HPDE6-E6E7 (cell line): Measurements from ENCODE around the gene OR10T2.
"Not testable (repeated sequence)": the region's sequence is repeated elsewhere in the genome, so short reads cannot be mapped to it uniquely, and the experiment has no call there.

Experiments
- DNase-seq: peaks from one replicate; pipeline ENCODE4 v3.0.0; 2011; ENCODE audit warnings: missing footprints; ENCODE audit errors: extremely low spot score

Gene OR10T2

DNA sequence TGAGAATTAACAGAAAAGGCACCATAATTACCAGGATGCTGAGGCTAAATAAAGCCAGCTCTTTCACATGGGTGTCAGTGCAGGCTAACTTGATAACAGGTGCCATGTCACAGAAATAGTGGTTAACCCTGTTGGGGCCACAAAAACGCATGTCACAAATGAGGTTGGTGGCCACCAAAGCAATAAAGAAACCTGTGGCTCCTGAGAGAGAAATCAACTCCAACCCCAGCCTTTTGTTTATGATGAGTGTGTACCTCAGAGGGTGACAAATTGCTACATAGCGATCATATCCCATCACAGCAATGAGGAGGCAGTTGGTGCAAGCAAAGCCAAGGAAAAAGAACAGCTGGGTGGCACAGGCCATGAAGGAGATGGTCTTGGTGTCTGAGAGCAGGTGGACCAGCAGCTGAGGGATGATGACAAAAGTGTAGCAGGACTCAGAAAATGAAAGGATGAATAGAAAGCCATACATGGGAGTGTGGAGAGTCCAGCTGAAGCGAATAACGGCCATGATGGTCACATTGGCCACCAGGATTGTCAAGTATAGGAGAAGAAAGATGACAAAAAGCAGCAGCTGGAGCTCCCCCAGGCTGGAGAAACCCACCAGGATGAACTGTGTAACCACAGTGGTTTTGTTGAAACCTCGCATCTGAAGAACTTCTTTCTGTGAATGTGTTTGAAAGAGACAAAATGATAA lies at the start of gene OR10T2:
Gene OR10T2, minus strand, starts transcription at position 649 of the 697 bp plus-strand sequence. Its CDS starts 0 bp downstream, at position 649.
- DNase-seq, result no peak

DNA sequence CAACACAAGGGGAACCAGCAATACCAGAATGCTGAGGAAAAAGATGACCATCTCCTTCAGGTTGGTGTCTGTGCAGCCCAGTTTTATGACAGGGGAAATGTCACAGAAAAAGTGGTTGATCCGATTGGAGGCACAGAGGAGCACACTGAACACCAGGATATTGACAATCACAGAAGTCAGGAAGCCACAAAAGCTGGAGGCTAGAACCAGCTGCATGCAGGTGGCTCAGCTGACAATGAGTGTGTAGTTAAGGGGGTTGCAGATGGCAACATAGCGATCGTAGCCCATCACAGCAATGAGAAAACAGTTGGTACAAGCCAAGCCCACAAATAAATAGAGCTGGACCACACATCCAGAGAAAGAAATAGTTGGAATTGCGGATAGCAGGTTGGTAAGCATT lies 46.1 kb upstream of the OR10T2 start:
- DNase-seq, result no peak

- DNase-seq, result no peak
Measured at GRCh38 chr1:158434741-158435140, 35.5 kb upstream of the OR10T2 start.

- not testable (repeated sequence) for DNase-seq
Measured at GRCh38 chr1:158430163-158430562, 30.9 kb upstream of the OR10T2 start.

GRCh38 chr1:158426137-158426536 lies 26.9 kb upstream of the OR10T2 start, which contains the start of gene OR10K2:
Gene OR10K2, minus strand, starts transcription at chr1:158426237. Its CDS starts 5,371 bp downstream, at chr1:158420866.
- DNase-seq, result no peak

DNA sequence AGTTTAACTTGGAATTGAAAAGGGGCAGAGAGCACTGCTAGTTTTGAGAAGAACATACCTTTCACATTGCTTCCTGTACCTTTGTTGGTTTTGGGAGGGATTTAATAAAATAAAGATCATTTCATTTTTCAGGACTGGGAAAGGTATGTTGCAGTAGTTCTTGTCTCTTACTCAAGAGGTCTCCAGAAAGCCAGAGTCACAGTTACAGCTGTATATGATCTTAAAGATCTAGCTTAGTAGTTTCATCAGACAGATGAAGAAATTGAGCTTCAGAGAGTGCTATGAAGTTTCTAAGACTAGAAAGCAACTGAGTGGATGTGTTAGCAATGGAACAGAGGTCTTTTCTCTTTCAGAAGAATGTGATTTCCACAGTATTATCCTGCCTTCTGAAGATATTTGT lies 25.8 kb upstream of the OR10T2 start:
- no peak for DNase-seq

- no peak for DNase-seq
Measured at GRCh38 chr1:158422212-158422611, 22.9 kb upstream of the OR10T2 start.

DNA sequence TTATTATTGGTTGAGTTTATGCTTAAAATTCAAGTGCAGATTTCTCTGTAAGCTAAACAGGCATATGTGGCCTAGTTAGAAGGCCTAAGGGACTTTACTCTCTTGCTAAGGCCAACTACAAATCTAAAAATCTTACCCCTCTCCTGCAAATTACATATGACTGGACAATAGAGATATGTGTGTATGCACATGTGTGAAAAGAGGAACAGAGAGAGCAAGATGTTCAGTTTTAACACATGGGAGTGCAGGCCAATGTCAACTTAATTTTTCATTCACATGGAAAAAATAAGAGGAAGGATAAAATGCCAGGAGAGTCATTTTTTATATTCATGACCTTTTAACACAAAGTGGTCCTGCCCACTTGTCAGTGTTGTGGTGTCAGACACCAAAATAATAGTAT lies 18.3 kb upstream of the OR10T2 start:
- no peak for DNase-seq

DNA sequence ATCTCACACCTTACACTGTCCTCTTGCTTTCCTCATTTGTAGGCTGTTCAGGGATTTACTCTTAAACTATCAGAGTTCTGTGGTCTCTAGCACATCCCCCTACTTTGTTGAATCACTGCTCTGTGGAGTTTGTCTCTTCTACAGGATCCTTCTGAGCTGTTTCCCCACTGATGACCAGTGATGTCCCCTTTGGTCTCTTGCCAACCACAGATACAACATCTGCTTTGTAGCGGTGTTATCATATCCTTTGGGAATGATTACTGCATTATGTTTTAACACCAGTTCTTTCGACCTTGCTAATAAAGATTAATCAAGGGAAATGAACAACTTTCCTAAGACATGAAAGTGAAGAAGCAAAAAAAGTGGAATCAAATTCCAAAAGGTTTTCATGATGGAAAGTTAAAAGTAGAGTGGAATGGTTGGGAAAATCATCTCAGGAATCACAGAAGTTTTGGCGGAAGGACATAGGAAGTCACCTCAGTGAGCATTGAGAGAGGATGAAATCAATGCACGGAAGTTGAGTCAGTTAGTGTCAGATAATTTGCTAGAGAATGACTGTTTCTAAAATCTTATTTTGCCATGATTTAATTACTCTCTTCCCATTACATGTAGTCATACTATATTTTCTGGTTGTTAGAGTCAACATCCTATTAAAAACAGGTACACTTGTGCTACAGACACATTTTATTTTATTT lies 15.5 kb upstream of the OR10T2 start:
- DNase-seq, result no peak

GRCh38 chr1:158407092-158407491 lies 7.8 kb upstream of the OR10T2 start:
- DNase-seq, result no peak

- DNase-seq, result no peak
Measured at GRCh38 chr1:158400871-158401270, 1.6 kb upstream of the OR10T2 start.

- no peak for DNase-seq
Measured at GRCh38 chr1:158396646-158397045, 2.6 kb downstream of the OR10T2 start.

GRCh38 chr1:158393476-158393875 lies 5.8 kb downstream of the OR10T2 start:
- DNase-seq, result no peak

GRCh38 chr1:158391099-158391498 lies 8.2 kb downstream of the OR10T2 start:
- DNase-seq, result no peak

DNA sequence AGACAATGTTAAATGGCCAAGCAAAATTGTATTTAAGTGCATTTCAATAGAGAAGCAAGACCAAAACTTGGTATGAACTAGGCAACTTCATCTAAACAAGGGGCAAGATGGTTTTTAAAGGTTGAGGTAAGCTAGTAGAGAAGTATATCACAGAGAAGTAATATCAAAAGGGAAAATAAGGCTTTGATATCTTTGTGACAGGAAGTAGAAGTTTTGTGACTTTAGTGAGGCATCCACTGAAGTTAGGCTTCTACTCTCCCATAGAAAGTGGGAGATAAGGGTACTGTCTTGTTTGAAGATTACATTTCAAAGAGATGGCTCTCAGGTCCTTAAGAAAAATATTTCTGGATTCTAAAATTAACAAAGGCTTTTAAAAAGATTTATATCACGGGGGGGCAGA lies 8.9 kb downstream of the OR10T2 start:
- DNase-seq, result no peak

- no peak for DNase-seq
Measured at GRCh38 chr1:158374860-158375259, 24.4 kb downstream of the OR10T2 start.

DNA sequence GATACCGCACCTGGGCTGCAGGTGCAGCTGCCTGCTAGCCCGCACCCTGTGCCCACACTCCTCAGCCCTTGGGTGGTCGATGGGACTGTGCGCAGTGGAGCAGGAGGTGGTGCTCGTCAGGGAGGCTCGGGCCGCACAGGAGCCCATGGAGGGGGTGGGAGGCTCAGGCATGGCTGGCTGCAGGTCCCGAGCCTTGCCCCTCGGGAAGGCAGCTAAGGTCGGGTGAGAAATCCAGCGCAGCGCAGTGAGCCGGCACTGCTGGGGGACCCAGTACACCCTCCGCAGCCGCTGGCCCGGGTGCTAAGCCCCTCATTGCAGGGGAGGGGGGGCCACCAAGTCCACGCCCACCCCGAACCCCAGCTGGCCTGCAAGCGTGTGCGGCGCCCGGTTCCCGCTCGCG lies 25.2 kb downstream of the OR10T2 start:
- DNase-seq, result not testable (repeated sequence)

GRCh38 chr1:158371188-158371953 lies 27.9 kb downstream of the OR10T2 start:
- DNase-seq, result no peak

GRCh38 chr1:158366783-158367182 lies 32.5 kb downstream of the OR10T2 start:
- no peak for DNase-seq

- DNase-seq, result no peak
Measured at GRCh38 chr1:158362941-158363340, 36.3 kb downstream of the OR10T2 start.

GRCh38 chr1:158362482-158362881 lies 36.8 kb downstream of the OR10T2 start:
- DNase-seq, result no peak

- no peak for DNase-seq
Measured at GRCh38 chr1:158357441-158357840, 41.8 kb downstream of the OR10T2 start.

DNA sequence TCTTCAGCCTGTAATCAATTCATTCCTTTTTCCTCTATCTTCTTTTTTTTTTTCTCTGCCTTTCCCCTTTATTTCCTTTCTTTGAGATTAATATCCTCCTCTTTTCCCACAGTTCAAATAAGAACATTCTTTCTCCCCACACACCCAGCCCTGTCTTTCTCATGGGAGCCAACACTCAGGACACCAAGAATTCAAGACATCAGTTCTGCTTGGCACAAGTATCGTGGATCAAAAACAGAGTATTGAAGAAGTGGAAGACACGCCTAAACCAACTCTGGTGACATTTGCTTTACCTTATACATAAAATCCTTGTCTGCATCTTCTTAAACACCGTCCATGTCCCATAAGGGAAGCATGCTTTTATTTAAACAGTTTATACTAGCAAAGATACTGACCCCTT lies 42.6 kb downstream of the OR10T2 start:
- no peak for DNase-seq
